OCI-LY1 (cell line): ENCODE data around the gene KY.

Source experiments
- H2AFZ ChIP-seq: fragments of 200-600 bp; sonication (generic), shearing (Covaris generic); 2 replicates; pipeline ENCODE4 v1.6.0; 2014; ENCODE audit warnings: antibody characterized with exemption, mild to moderate bottlenecking, low read length
- H3F3A ChIP-seq: fragments of 200-600 bp; sonication (generic), shearing (Covaris generic); 2 replicates; pipeline ENCODE4 v1.6.0; 2014; ENCODE audit warnings: mild to moderate bottlenecking, antibody characterized with exemption, low read length, moderate library complexity; ENCODE audit not compliant: insufficient read depth
- H3K27ac ChIP-seq: fragments of 200-600 bp; sonication (generic); 2 replicates; pipeline ENCODE4 v1.5.1; 2014; ENCODE audit warnings: low read length, mixed run types, mild to moderate bottlenecking, low read depth; ENCODE audit not compliant: poor library complexity, severe bottlenecking
- H3K27me3 ChIP-seq: fragments of 200-600 bp; sonication (generic); 2 replicates; pipeline ENCODE4 v1.6.0; 2014; ENCODE audit warnings: antibody characterized with exemption, mild to moderate bottlenecking, low read length, moderate library complexity; ENCODE audit not compliant: insufficient read depth
- H3K36me3 ChIP-seq: fragments of 200-600 bp; sonication (generic); 2 replicates; pipeline ENCODE4 v1.6.1; 2014; ENCODE audit warnings: mild to moderate bottlenecking, antibody characterized with exemption, low read length, moderate library complexity, mixed read lengths; ENCODE audit not compliant: insufficient read depth
- H3K4me1 ChIP-seq: fragments of 200-600 bp; sonication (generic); 2 replicates; pipeline ENCODE4 v1.5.1; 2014; ENCODE audit warnings: mild to moderate bottlenecking, low read length, moderate library complexity; ENCODE audit not compliant: insufficient read depth, severe bottlenecking
- H3K4me2 ChIP-seq: fragments of 200-600 bp; sonication (generic), shearing (Covaris generic); 2 replicates; pipeline ENCODE4 v1.6.1; 2014; ENCODE audit warnings: low read length
- H3K4me3 ChIP-seq: fragments of 200-600 bp; sonication (generic); 2 replicates; pipeline ENCODE4 v1.5.1; 2014; ENCODE audit warnings: low read length, low read depth, mild to moderate bottlenecking, mixed read lengths; ENCODE audit not compliant: poor library complexity, severe bottlenecking
- H3K79me2 ChIP-seq: fragments of 200-600 bp; shearing (Covaris generic); 2 replicates; pipeline ENCODE4 v1.6.1; 2016; ENCODE audit warnings: mixed run types, low read length, mixed read lengths; ENCODE audit not compliant: insufficient read depth
- H3K9ac ChIP-seq: fragments of 200-600 bp; sonication (generic), shearing (Covaris generic); 2 replicates; pipeline ENCODE4 v1.6.1; 2014; ENCODE audit warnings: mild to moderate bottlenecking, low read length, mixed read lengths
- H3K9me2 ChIP-seq: fragments of 200-600 bp; sonication (generic), shearing (Covaris generic); 2 replicates; pipeline ENCODE4 v1.6.1; 2014; ENCODE audit warnings: low read depth, mild to moderate bottlenecking, low read length, mixed read lengths
- H3K9me3 ChIP-seq: fragments of 200-600 bp; shearing (Covaris generic); 2 replicates; pipeline ENCODE4 v1.6.1; 2014; ENCODE audit warnings: low read length, mixed read lengths
- H4K20me1 ChIP-seq: fragments of 200-600 bp; sonication (generic), shearing (Covaris generic); 2 replicates; pipeline ENCODE4 v1.6.0; 2016; ENCODE audit warnings: mild to moderate bottlenecking, low read length; ENCODE audit not compliant: insufficient read depth
- EZH2 ChIP-seq: fragments of 200-600 bp; sonication (generic), shearing (Covaris generic); IDR thresholded peaks from 2 replicates; pipeline ENCODE4 v1.8.0; 2017; ENCODE audit warnings: borderline replicate concordance, mixed run types, mild to moderate bottlenecking, antibody characterized with exemption, low read length, moderate library complexity, mixed read lengths
- TF ChIP-seq, protein P1 (sequence below): fragments of 200-600 bp; sonication (generic), shearing (Covaris generic); IDR thresholded peaks from 2 replicates; pipeline ENCODE4 v1.5.1; 2017; ENCODE audit warnings: mild to moderate bottlenecking, antibody characterized with exemption, low read length, moderate library complexity, mixed read lengths

The KY gene

DNA sequence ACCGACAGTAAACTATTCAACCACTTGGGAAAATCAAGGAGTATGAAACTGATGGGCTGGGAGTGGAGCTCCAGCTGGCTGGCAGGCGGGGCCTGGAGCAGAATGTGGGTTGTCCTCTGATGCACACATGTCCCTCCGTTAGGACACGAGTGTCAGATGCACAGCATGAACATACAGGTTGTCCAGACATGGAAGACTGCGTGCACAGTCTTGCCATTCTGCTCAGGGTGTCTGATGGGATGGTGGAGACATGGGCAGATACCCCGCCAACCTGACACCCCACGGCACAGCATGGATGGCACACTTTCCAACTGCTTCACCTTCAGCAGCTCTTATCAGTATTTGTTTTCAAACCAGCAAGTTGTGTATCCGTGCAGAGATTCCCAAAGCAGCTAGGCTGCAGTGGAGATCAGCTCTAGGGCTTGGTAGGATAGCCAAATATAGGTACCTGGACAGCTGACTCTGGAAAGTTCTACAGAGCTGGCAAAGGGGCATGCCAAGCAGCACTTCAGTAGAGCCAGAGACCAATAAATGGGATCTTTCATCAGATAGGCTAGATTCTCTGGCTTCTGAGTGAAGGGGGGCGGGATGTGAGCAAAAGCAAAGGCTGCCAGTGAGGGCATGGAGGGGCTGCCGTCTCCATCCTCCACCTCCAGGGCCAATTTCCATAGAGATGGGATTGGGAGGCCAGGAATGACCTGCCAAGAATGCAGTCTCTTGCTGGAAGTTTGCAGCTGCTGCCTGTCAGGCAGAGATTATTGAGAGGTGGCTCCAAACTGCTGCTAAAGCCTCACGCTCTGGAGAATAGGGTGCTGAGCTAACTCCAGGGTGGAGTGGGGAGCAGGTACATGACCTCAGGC lies 47.2 kb upstream of the KY start:
- no peaks in the 10 kb centered on the region for H4K20me1 ChIP-seq
- H3K4me1 ChIP-seq, result no peaks in the 10 kb centered on the region
- no peaks in the 10 kb centered on the region for H3K27me3 ChIP-seq
- no peaks in the 10 kb centered on the region for H3K36me3 ChIP-seq
- no peaks in the 10 kb centered on the region for H3K9me2 ChIP-seq
- TF ChIP-seq, protein P1, sequence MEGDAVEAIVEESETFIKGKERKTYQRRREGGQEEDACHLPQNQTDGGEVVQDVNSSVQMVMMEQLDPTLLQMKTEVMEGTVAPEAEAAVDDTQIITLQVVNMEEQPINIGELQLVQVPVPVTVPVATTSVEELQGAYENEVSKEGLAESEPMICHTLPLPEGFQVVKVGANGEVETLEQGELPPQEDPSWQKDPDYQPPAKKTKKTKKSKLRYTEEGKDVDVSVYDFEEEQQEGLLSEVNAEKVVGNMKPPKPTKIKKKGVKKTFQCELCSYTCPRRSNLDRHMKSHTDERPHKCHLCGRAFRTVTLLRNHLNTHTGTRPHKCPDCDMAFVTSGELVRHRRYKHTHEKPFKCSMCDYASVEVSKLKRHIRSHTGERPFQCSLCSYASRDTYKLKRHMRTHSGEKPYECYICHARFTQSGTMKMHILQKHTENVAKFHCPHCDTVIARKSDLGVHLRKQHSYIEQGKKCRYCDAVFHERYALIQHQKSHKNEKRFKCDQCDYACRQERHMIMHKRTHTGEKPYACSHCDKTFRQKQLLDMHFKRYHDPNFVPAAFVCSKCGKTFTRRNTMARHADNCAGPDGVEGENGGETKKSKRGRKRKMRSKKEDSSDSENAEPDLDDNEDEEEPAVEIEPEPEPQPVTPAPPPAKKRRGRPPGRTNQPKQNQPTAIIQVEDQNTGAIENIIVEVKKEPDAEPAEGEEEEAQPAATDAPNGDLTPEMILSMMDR, result no peak
- TF ChIP-seq EZH2, result no peak
- H3K79me2 ChIP-seq, result no peaks in the 10 kb centered on the region
- H3K4me3 ChIP-seq, result no peak overlapping the region
- H3K9me3 ChIP-seq, result no peaks in the 10 kb centered on the region
- no peak overlapping the region for H3K9ac ChIP-seq
- H2AFZ ChIP-seq, result no peak overlapping the region
- H3F3A ChIP-seq, result no peaks in the 10 kb centered on the region
- no peak overlapping the region for H3K4me2 ChIP-seq
- no peak overlapping the region for H3K27ac ChIP-seq

DNA sequence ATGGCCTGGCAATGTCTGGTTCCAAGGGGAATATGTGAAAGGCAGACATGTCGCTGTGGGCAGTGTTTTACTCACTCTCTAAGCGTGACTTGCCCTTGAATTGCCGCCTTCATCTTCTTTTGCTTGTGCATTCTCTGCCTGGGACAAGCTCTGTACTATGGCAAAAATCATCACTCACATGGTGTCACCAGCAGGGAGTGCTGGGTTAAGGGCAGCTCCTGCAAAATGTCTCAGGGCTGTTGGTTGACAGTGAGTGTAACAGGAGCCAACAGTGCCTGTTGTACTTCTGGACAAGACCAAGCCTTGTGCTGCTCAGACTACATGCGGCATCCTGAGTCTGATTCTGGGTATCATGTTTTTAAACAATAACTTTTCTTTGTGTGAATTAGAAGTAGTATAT lies 45.3 kb upstream of the KY start:
- H3K4me3 ChIP-seq, result no peak overlapping the region
- no peak overlapping the region for H3K9ac ChIP-seq
- TF ChIP-seq, protein P1, result no peak
- TF ChIP-seq EZH2, result no peak
- no peaks in the 10 kb centered on the region for H3K9me2 ChIP-seq
- H4K20me1 ChIP-seq, result no peaks in the 10 kb centered on the region
- H3K36me3 ChIP-seq, result no peaks in the 10 kb centered on the region
- H3K4me1 ChIP-seq, result no peaks in the 10 kb centered on the region
- H3K4me2 ChIP-seq, result no peak overlapping the region
- no peak overlapping the region for H3K27ac ChIP-seq
- H2AFZ ChIP-seq, result no peak overlapping the region
- H3F3A ChIP-seq, result no peaks in the 10 kb centered on the region
- H3K9me3 ChIP-seq, result no peaks in the 10 kb centered on the region
- no peaks in the 10 kb centered on the region for H3K27me3 ChIP-seq
- H3K79me2 ChIP-seq, result no peaks in the 10 kb centered on the region

DNA sequence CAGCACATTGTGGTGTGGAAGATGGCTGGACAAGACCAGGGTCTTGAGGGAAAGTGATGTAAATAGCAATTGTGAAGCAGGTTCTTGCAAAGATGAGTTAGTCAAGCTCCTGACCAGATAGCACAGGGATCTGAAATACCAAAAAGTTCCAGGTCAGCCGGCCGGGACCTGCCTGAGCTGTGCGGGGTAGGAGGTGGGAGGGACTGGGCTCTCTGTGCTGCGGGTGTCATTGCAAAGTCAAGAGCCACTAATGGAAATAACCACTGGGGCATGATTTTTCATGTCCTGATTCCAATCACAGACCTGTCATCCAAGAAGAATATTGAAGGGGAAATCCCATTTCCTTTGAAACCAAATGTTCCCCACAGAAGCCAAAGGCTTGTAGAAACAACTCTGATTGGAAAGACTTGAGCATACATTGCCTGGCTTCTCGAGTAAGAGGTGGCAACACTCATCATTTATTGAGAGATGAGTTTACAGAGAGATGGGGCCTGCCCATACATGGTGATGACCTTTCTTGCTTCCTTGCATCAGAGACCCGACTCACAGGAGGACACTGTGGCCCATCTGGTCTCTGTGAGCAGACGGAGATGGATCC lies 44.2 kb upstream of the KY start:
- Histone ChIP-seq H3K4me2 (no peak overlapping the region), H3K27me3 (no peaks in the 10 kb centered on the region), H3K9ac (no peak overlapping the region), H4K20me1 (no peaks in the 10 kb centered on the region), H3K4me3 (no peak overlapping the region), H3K79me2 (no peaks in the 10 kb centered on the region), H3K9me2 (no peaks in the 10 kb centered on the region), H2AFZ (no peak overlapping the region), H3K27ac (no peak overlapping the region), H3K9me3 (no peaks in the 10 kb centered on the region), H3F3A (no peaks in the 10 kb centered on the region), H3K36me3 (no peaks in the 10 kb centered on the region), H3K4me1 (no peaks in the 10 kb centered on the region)
- TF ChIP-seq, protein P1, result no peak
- no peak for TF ChIP-seq EZH2
